HG02852 (cell line): ENCODE data around the gene UXS1.

ENCODE experiments used
- ATAC-seq: cut with Tn5 transposase; IDR thresholded peaks from one replicate; pipeline ENCODE4 v1.9.1; 2021; ENCODE audit warnings: mild to moderate bottlenecking, moderate library complexity; ENCODE audit not compliant: unreplicated experiment

The UXS1 gene

GRCh38 chr2:106113361-106113966 lies 80.6 kb downstream of the UXS1 start:
- no peak for ATAC-seq

GRCh38 chr2:106111882-106112571 lies 82.1 kb downstream of the UXS1 start:
- ATAC-seq = no peak

GRCh38 chr2:106109675-106110424 lies 84.3 kb downstream of the UXS1 start:
- no peak for ATAC-seq

- no peak for ATAC-seq
Measured at GRCh38 chr2:106108791-106109190, 85.3 kb downstream of the UXS1 start.

- ATAC-seq = no peak
Measured at GRCh38 chr2:106108351-106108750, 85.8 kb downstream of the UXS1 start.

GRCh38 chr2:106107509-106108131 lies 86.5 kb downstream of the UXS1 start:
- ATAC-seq = peak; percentile 75

- ATAC-seq = peak; percentile 42
Measured at GRCh38 chr2:106106622-106107508, 87.2 kb downstream of the UXS1 start.

- ATAC-seq = no peak
Measured at GRCh38 chr2:106105151-106105922, 88.8 kb downstream of the UXS1 start.

GRCh38 chr2:106104332-106105062 lies 89.6 kb downstream of the UXS1 start:
- peak; percentile 46 for ATAC-seq

- no peak for ATAC-seq
Measured at GRCh38 chr2:106099691-106100090, 94.4 kb downstream of the UXS1 start.

- ATAC-seq = no peak
Measured at GRCh38 chr2:106098664-106099063, 95.4 kb downstream of the UXS1 start.

- ATAC-seq = no peak
Measured at GRCh38 chr2:106098081-106098480, 96.0 kb downstream of the UXS1 start.

GRCh38 chr2:106097038-106098000 lies 96.8 kb downstream of the UXS1 start:
- ATAC-seq = no peak

- no peak for ATAC-seq
Measured at GRCh38 chr2:106096299-106097037, 97.6 kb downstream of the UXS1 start.

GRCh38 chr2:106095478-106096298 lies 98.4 kb downstream of the UXS1 start:
- ATAC-seq = no peak

- no peak for ATAC-seq
Measured at GRCh38 chr2:106094131-106094841, 99.8 kb downstream of the UXS1 start.
